HG03039 (cell line): ENCODE results near the gene DCTD.

ENCODE experiments used
- ATAC-seq: cut with Tn5 transposase; IDR thresholded peaks from one replicate; pipeline ENCODE4 v1.9.1; 2021; ENCODE audit warnings: mild to moderate bottlenecking, moderate library complexity; ENCODE audit not compliant: unreplicated experiment

The DCTD gene

GRCh38 chr4:182843808-182844325, 73.3 kb downstream of the DCTD start:
- ATAC-seq: no peak

GRCh38 chr4:182842759-182843390, 74.3 kb downstream of the DCTD start:
- no peak for ATAC-seq

- ATAC-seq: no peak
These were observed 75.0 kb downstream of the DCTD start for GRCh38 chr4:182842104-182842600.

- ATAC-seq: no peak
These were observed 77.1 kb downstream of the DCTD start for GRCh38 chr4:182840108-182840507.
